ENCODE data around the gene AIFM3.

AIFM3 gene

DNA sequence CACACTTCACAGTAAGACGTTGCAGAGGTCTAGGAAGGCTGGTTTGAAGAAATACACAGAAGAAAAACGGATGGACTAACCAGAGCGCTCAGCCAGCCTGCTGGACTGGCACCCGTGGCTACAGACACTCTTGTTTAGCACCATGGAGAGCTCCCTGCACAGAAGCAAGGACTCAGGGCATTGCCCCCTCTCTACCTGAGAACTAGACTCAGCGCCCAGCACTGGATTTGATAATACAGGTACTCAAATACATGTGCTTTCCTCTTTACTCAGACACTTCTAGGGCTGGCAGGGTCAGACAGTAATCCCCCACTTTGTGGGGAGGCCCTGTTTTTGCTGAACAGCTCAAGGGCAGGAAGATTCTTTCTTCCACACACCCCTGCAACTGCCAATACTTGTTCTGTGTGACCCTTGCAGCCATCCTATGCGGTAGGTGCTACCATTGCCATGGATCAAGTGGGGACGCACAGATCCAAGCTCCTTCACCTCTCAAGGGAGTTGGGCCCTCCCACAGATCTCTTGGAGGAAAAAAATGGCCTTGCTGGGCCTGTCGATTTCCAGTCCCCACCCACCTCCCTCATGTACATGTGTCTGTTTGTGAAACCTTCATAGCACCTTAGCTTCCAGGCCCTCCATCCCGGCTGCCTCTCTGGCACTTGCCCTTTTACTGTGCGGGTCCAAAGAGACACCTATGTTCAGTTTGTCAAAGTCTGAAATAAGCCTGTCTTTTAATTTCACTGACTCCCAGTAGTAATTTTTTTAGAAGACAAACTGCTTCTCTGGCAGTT, 42.8 kb downstream of the AIFM3 start:
- peak in 1 of 5 experiments; percentile 50 for DNase-seq

DNA sequence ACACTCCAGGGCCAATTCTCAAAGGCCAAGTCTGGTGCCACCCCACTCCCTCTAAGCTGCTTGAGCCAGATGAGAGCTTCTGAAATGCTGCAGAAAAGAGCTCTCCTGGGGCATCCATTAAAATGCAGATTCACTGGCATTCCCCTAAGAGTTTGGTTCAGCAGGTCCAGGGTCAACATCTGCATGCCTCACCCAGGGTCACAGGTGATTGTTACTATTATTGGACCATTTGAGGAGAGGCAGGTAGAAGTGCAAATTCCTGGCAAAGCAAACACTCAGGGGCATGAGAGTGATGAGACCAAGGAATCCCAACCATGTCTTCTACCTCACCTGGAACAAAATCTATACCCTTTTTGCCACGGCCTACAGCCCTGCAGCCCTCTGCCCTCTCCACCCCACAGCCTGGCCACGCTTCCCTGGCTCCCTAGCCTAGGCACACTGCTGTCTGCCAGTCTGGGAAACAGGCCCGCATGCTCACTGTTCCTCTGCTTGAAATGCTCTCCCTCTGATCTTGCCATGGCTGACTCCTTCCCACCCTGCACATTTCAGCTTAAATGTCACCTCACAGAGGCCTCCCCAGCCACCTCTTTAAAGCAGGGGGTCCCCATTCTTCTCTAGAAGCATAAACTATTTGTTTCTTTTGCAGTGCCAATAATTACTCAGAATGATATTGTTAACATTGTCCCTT, 43.5 kb downstream of the AIFM3 start:
- no peak for DNase-seq

DNA sequence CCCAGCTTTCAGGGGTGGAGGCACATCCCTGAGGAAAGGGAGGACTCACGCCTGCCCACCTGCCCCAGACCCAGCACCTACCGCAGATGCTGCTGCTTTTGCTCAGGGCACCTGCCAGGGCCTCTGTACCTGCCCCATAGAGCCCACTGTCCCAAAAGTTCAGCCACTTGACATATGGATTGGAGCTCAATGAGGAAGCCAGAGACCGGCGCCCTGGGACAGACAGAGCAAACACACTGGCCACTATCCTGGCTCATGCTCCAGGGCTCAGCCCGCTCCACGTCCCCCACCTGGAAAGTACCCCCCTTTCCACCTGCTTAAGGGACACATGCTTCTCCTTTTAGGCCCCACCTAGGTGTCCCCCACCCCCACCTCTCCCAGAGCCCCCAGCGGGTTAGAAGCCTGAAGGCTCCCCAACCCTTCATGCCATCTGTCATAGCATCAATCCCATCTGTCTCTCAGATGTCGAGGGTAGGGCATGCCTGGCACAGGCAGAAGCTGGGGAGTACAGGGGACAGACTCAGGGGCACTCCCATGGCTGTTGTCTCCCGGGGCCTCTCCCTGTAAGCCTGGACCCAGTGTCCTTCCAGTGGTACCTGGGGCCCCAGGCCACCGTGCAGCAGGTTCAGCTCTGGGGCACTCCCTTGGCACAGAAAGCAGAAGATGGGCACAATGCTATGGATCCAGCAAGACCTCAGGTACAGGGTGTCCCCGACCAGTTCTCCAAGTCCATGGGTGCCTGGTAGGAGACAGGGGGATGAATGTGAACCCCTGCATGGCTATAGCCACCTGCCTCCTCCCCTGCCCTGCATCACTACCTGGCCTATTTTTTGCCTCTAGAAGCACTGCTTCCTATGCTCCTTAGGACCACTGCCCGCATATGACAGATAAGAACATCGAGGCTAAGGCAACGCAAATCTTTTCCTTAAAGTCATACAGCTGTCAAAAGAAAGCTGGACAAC, 45.7 kb downstream of the AIFM3 start:
- DNase-seq = no peak

DNA sequence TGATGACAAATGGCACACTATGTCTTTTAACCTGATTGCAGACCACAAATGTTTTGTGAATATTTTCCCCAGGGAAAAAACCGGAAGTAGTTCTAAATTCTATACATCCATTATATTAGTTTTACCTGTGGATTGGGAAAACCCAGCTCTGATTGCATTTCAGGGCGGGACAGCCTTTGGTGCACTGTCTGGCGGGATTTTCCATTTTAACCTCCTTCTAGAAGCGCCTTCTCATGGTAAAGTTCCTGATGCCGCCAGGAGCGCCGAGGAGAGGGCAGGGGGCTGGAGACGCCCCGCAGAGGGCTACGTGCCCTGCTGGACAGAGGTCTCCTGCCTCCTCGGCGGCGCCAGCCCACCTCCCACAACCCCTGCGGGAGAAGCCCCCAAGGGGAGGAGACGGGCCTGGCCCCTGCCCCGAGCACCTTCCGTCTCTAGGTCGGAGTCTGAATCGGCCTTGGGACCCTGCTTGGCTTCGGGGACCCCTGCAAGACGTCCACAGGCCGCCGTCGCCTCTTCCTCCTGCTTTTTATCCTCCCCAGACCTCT, 46.7 kb downstream of the AIFM3 start:
- DNase-seq = no peak

DNA sequence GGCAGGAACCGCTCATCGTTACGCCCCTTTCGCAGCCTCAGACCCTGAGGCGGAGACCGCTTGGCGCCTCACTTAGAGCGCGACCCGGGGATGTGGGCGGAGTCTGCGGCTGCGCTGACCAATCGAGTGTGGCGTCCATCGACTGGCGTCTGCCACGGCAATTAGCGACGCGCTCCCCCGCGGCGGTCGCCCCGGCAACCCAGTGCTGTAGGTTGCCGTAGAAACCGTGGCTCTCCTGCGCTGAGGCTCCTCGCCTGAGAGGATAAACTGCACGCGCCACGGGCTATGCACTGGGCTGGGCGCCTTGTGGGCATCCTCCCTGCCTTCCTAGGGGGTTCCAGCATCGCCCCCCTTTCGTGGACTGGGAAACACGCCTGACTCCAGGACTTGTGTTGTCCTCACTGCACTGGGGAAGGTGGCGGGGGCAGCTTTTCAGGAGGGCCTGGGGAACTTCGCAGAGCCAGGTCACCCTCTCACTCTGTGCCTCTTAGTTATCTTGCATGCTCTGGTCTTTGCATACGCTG, 47.2 kb downstream of the AIFM3 start:
- peak; percentile 54 to 90 (median 75) for DNase-seq

DNA sequence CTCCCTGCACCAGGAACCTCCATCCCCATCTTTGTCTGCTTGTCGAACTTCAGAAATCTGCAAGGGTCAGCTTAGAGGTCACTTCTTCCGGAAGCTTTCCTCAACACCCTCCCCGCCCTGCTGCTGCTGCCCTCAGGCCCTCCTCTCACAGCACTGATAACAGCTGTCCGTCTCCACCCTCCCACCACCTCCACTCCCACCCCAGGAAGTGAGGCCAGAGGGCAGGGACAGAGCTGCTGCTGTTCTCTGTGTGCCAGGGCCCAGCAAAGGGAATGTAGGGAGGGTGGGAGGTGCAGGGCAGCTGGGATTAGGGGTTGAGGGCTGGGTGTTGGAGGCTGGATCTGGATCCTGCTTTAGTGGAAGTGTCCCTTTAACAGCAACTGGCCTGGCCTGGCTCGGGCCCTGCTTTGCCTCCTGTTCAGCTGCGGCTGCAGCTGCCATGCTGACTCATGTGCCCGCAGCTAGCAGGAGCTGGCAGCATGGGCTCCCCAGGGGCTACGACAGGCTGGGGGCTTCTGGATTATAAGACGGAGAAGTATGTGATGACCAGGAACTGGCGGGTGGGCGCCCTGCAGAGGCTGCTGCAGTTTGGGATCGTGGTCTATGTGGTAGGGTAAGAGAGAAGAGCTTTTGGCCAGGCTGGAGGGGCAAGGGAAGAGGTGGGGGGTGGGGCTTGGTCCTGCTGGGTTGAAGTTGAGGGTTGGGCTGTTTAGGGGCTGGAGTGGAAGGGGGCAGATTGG, 47.8 kb downstream of the AIFM3 start, which contains the start of gene P2RX6:
P2RX6 (plus strand) TSS at position 440 of the 740 bp plus-strand sequence; CDS start at position 450, 10 bp downstream.
- no peak for DNase-seq

DNA sequence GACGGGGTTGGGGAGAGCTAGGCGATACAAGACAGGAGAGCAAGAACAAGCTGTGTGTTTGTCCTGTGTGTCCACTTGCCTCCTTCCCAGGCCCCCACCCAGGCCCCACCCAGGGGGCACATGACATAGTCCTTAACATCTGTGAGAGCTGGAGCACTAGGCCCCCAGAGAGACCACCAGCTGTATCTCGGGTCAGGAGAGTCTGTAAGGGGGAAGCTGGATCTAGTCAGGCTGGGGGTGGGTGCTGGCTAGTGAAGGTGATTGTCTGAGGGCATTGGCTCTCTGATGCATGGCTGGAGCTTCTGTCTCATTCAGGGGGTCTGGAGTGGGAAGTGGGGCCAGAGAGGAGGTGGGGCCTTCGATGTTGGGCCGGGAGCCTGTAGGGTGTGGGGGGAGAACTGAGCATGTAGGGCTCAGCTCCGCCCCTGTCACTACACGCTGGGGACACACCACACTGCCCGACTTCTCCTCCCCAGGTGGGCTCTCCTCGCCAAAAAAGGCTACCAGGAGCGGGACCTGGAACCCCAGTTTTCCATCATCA, 48.5 kb downstream of the AIFM3 start:
- DNase-seq = no peak

DNA sequence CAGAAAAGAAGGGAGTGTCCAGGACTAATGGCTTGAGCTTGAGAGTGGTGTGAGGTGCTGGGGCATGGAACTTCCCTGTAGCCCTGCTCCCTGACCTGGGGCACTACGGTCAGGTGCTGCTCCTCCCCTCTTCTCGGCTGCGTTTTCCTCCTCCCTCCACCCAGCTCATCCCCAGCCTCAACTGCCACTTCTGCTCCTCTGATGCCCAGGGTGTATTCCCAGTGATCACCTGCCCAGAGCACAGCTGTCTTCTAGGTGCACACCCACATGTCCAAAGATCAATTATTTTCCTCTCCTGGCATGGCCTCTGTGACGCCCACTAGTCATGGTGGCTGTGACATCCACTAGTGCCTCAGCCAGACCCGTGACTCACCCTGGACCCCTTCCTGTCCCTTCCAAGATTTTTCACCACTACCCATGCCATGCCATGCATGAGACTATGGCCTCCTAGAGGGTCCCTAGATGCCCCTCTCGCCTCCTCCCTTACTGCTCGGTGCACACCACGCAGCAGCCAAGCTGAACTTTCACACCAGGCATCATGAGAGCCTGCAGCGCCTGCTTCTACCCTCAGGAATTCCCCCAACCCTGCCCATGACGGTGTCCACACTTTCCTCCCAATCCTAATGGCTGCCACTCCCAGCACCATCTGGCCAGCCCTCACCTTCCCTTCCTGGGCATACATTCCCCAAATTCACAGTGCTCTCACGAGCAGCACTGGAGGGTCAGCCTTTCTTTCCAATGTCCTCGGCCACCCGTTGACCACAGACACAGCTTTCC, 49.8 kb downstream of the AIFM3 start:
- no peak for DNase-seq

DNA sequence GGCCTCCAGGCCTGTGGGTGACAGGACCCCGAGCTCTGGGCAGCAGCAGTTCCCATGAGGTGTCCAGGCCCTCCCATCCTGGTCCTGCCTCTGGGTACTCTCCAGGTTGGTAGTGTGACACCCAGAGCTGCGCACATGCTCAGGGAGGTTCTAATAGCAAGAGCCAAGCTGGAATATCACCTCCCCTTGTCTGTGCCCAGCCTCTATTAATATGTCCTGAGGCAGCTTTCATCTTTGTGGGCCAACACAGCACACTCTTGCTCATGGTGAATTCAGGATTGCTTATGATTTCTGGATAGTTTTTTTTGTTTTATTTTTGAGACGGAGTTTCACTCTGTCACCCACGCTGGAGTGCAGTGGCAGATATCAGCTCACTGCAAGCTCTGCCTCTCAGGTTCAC, 51.3 kb downstream of the AIFM3 start:
- DNase-seq = no peak

DNA sequence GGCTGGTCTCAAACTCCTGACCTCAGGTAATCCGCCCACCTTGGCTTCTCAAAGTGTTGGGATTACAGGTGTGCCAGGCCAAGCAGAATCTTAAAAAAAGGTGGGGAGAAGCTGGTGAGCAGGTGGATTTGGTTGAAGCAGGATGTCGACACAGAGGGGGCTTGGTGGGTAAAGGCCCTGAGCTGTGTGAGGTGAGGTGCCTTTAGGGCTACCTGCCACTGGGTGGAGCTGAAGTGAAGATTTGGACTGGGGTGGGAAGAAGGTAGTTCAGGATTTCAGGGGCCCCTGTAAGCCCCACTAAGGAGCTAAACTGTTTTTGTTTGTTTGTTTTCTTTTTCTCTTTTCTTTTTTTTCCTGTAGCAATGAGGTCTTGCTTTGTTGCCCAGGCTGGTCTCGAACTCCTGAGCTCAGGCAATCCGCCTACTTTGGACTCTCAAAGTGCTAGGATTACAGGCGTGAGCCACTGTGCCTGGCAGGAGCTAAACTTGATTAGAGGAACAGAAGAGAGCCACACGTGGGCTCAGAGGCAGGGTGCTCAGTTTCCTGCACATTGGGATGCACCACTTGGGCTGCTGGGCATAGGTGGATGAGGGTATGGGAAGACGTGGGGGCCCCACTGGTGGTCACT, 53.9 kb downstream of the AIFM3 start:
- DNase-seq = peak in 1 of 5 experiments; percentile 16

DNA sequence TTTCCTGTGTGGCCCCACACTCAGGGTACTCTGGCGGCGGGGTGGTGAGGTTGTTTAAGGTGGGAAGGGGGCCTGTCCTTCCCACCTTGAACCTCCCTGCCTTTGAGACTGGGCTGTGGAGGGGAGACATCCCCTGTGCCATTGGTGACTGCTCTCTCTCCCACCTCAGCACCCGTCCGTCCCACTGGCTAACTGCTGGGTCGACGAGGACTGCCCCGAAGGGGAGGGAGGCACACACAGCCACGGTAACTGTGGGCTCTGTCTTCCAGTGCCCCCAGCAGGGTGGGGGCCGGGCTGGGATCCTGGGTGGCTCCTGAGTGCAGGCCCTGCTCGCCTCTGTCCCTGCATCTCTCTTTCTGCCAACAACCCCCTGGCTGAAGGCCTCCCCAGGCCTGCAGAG, 55.5 kb downstream of the AIFM3 start:
- no peak for DNase-seq

DNA sequence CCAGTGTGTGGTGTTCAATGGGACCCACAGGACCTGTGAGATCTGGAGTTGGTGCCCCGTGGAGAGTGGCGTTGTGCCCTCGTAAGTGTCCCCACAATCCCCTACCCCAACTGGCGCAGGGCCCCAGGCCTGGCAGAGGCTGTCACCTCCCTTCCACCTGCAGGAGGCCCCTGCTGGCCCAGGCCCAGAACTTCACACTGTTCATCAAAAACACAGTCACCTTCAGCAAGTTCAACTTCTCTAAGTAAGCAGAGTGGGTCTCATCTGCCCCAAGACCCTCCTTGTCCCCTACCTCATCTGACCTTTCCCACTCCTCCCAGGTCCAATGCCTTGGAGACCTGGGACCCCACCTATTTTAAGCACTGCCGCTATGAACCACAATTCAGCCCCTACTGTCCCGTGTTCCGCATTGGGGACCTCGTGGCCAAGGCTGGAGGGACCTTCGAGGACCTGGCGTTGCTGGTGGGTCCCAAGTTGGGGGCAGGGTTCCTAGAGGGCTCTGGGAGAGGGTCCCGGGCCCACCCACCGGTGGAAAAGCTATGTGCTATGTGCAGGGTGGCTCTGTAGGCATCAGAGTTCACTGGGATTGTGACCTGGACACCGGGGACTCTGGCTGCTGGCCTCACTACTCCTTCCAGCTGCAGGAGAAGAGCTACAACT, 56.0 kb downstream of the AIFM3 start:
- DNase-seq = no peak

DNA sequence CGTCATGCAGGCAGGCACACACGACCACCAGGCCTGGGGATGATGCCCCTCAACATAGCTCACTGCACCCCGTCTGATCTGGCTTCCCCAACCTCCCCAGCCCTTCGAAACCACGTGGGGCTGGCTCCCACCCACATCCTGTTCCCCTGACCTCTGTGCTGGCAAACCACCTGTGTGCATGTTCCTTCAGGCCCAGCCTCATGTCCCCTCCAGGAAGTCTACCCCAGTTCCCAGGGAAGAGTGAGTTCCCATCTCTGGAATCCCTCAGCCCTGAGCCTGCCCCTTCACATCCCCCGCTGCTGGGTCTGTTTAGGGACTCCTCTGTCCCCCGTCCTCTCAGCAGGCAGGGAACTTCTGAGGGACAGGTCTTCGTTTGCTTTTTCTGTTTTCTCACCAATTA, 58.2 kb downstream of the AIFM3 start:
- DNase-seq = peak in 1 of 5 experiments; percentile 45

DNA sequence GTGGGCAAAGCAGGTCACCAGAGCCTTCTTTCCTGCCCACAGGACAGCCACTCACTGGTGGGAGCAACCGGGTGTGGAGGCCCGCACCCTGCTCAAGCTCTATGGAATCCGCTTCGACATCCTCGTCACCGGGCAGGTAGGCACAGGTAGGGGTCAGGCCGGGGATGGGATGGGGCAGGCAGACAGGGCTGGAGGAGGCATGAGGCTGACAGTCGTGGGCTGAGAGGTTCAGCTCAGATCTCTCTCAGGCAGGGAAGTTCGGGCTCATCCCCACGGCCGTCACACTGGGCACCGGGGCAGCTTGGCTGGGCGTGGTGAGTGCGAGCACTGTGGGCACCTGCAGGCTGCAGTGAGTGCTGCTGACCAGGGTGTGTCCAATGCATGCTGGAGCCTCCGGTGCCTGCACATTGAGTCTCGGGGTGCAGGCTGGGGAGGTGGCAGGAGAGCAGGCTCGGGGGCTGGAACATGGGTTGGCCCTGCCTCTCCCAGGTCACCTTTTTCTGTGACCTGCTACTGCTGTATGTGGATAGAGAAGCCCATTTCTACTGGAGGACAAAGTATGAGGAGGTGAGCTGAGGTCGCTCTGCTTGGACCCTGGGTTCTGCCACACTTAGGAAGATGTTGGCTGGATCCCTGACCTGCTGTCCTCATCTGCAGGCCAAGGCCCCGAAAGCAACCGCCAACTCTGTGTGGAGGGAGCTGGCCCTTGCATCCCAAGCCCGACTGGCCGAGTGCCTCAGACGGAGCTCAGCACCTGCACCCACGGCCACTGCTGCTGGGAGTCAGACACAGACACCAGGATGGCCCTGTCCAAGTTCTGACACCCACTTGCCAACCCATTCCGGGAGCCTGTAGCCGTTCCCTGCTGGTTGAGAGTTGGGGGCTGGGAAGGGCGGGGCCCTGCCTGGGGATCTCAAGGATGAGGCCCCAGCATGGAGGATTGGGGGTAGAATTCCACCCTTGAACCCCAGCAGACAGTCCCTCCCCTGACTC, 59.0 kb downstream of the AIFM3 start:
- no peak for DNase-seq

DNA sequence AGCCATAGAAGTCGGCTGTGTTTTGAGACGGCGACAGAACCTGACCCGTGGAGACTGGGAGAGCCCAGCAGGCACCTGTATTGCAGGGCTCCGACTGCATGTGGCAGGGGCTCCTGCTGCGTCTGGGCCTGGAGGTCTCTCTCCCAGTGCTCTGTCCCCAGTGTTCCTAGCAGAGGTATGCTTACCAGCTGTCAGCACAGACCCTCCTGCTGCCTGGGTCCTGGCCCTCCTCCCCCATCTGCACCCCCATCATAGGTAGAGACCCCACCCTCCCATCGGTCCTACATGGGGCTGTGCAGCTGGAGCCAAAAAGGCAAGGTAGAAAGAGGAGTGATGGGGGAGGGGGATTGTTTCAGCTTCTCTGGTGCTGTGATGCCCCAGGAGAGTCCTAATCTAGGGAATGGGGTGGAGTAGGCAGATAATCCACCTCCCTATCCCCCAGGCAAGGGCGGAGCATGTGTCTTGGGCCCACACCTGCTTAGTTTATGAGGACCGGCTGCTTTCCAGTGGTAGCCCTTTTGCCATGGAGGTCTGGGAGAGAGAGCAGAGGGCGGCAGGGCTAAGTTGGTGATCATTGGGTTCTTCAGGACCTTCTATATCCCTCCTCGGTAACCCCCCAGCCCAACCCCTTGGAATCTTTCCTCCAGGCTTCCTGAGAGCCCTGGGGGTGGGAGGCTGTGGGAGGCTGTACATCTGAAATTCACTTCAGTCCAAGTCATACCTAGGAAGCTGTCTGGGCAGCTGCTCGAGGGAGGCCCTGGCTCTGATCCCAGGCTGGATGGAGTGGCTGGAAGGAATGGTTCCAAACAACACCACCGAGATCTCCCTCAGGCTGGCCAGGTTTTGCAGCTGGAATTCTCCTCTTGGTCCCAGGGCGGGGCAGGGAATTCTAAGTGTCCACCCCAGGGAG, 60.0 kb downstream of the AIFM3 start:
- no peak for DNase-seq

DNA sequence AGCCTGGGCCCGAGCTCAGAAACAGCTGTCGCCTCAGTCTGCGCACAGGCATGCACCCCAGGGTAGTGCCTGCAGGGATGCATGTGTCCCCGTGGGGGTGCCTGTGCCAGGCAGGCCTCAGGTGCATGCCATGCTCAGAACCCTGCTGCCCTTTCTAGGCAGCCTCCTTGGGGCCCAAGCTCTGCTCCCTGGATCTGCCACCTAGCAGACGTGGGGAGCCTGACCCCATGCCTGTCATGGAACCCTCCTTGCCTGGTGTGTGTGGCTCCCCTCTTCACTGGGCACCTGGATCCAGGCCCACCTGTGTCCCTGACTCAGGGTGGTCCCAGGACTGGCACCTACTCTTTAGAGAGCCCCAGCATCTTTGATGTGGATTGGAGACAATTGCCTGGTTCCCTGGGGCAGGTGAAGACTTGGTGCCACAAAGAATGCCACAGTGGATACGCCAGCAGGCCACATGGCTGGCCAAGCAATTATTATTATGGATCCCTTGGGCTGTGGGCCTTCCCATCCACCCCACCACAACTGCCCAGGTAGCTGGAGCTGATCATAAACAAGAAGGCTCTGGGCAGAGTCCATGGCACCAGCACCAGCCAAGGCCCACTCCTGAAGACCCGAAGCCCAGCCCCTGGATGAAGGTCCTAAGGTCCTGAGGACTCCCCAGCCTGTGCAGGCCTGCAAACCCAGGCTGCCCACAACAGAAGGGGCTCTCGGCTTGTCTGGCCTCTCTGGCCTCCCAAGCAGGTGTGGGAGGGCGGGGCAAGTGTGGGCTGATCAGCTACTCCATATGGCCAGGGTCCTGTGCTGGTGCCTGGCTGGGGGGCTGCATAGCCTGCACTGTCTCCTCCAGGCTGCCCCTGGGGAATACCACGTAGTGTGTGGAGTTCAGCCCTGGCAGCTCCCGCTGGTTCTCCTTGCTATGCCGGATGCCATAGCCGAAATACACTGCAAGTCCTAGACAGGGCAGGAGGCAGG, 61.5 kb downstream of the AIFM3 start:
- DNase-seq = no peak
